GM18505 (cell line): ENCODE data around the gene TRIM21.
A peak's percentile ranks its signal among the peaks of the same experiment; 100 is the strongest.
"Not testable (repeated sequence)": the region's sequence is repeated elsewhere in the genome, so short reads cannot be mapped to it uniquely, and the experiment has no call there.

Experiments
- ATAC-seq: cut with Tn5 transposase; IDR thresholded peaks from one replicate; pipeline ENCODE4 v1.9.1; 2021; ENCODE audit not compliant: unreplicated experiment
- POLR2A ChIP-seq: IDR thresholded peaks from 4 replicates; pipeline ENCODE4 v1.6.1; 2011; ENCODE audit warnings: borderline replicate concordance; ENCODE audit not compliant: insufficient read depth, insufficient read length; ENCODE audit errors: extremely low read depth

TRIM21 gene

DNA sequence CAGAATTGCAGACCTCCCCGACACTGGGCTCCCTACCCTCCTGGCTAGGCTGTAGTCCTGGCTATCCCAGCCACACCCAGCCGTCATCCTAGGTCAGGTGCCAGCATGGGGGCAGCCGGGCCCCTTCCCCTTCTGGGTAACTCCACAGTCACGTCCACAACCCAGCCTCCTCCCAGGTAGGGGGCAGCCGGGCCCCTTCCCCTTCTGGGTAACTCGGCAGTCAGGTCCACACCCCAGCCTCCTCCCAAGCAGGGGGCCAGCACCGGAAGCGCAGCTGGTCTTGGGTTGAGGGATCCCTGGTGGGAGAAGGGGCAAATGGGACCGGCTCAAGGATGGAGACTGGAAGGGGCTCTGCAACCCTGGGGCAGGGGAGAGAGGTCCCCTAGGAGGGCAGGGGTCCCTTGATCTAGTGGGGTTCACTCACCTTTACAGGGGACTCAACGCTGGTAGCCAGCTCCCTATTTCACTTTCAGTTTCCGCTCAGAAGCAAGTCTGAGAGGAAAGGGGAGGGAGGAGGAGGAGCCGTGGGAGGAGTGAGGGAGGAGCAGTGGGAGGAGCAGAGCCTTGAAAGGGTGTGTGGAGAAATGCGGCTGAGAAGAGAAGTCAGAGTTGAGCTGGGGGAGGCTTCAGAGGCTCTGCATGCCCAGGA is at the start of gene TRIM21:
TSS of gene TRIM21 (minus strand) at position 494 of the 649 bp plus-strand sequence. CDS start 3,293 bp downstream, outside the sequence.
- TF ChIP-seq POLR2A = peak; percentile 67
- ATAC-seq = peak; percentile 99

DNA sequence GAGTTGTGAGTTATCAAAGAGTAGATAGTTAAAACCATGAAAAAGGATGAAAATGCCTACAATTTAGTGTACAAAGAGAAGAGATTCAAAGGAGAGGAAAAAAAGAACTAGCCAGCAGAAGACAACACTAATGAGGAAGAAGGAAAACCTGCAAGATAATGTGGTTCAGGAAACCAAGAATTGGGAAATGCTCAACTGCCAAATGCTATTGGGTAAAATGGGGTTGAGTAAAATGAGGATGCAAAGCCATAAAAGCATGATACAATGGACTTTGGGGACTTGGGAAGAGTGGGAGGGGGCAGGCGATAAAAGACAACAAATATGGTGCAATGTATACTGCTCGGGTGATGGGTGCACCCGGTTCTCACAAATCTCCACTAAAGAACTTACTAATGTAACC is 48.0 kb upstream of the TRIM21 start:
- no peak for TF ChIP-seq POLR2A
- no peak for ATAC-seq

DNA sequence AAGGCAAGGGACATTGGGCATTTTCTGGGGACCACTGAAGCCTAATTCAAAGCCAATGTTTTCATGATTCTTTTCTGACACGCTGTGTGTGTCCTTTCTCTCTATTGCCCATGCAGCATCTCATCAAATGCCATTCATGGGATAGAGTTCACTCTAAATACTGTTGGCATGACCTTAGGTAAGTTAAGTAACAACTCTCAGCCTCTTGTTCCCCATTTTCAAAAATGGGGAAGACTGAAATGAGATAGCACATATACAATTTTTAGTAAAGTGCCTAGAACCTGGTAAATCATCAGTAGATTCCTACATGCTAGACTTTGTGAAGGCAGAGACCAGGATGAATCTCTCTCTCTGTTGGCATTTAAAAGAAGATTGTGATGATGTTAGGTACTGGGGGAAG is 42.9 kb upstream of the TRIM21 start:
- no peak for ATAC-seq

DNA sequence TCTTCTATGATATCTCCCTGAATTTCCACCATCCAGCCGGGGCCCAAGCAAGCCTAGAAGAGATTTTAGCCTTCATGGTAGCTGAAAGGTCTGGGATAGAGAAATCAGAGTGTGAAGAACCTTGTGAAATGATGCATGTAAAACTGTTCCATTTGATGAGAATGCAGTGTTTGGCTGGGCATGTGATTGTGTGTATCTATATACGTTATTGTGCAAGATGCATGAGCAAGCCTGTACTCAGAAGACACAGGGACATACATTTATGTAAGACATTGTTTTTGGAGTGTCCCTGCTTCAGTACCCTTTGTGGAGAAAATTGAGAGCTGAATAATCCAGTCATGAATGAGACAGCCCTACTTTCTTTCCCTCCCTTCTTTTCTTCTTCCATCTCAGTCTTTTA is 40.4 kb upstream of the TRIM21 start:
- TF ChIP-seq POLR2A = no peak
- ATAC-seq = no peak

More for the DNA sequence above, 42.9 kb upstream of the TRIM21 start:
- no peak for TF ChIP-seq POLR2A

DNA sequence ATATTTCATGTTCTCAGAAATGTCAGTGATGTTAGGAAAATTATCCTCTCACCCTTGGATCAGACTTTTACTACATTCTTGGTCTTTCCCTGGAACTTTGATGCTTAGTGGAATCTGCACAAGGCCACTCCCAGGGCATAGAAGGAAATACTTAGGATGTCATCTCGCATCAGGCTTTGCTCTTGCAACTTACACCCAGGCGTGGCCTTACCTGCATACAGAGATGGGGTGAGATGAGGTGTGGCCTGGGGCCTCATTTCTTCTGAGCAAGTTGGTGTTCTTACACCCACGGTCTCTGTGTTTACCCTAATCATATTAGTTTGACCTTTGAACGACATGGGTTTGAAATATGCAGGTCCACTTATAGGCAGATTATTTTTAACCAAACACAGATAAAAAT is 36.5 kb upstream of the TRIM21 start:
- ATAC-seq = no peak
- no peak for TF ChIP-seq POLR2A

DNA sequence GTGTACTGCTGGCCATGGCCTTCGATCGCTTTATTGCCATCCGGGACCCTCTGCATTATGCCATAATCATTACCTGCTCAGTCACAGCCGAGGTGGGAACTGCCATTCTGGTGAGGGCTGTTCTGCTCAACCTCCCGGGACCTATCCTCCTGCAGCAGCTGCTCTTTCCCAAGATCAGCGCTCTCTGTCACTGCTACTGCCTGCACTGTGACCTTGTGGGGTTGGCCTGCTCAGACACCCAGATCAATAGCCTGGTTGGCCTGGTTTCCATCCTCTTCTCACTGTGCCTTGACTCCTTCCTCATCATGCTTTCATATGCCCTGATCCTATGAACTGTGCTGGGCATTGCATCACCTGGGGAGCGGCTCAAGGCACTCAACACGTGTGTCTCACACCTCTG is 24.9 kb upstream of the TRIM21 start:
- no peak for TF ChIP-seq POLR2A
- no peak for ATAC-seq

DNA sequence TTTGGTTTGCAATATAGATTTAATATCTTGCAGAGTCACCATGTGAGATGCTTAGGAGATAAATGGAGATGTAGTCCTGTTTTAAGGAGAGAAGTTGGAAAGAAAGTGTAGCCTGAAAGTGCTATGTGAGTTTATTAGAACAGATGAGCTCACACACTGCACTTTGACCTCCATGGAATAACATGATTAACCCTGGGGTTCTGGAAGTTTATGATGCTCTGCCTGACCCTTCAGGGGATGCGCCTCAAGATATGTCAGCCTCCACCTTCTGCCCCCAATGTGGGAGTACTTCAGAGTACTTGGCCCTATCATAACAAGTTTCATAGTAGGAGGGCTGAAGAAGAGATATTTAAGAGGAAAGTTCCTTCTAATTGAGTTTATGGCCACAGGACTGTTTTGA is 23.3 kb upstream of the TRIM21 start:
- no peak for ATAC-seq
- no peak for TF ChIP-seq POLR2A

DNA sequence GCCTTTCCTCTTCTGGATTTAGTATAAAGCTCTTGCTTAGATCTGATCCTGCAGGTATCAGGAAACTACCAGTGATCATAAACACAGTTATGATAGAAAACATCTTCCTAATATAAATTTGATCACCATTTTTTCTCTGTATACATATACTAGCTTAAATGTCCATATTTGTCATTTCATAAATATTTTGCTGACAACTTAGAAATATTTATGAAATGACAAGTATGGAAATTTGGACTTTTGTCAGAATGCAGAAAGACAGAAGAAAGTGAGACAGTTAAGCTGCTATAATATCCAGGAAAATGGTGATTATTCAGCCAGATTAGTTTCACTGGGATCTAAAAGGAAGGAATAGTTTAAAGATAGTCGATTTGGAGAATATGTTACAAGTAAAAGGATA is 22.8 kb upstream of the TRIM21 start:
- TF ChIP-seq POLR2A = no peak
- no peak for ATAC-seq

DNA sequence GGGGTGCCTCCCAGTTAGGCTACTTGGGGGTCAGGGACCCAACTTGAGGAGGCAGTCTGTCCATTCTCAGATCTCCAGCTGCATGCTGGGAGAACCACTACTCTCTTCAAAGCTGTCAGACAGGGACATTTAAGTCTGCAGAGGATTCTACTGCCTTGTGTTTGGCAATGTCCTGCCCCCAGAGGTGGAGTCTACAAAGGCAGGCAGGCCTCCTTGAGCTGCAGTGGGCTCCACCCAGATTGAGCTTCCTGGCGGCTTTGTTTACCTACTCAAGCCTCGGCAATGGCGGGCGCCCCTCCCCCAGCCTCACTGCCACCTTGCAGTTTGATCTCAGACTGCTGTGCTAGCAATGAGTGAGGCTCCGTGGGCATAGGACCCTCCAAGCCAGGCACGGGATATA is 12.7 kb upstream of the TRIM21 start:
- not testable (repeated sequence) for ATAC-seq

DNA sequence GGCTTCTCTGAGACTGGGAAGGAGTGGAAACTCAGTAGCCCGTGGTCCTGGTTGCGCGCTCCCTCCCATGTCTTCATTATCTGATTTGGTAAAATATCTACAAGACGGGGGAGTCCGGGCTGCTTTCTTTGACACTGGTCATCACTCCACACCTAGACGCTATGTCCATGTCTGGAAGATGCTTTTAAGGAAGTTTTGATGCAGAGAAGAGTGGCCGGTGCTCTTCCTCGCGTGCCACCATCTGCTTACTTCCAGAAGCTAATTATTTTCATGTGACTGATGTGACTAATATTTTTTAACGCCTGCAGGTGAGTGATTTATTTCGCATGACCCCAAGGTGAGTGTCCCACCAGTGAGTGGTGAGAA is 339 bp upstream of the TRIM21 start:
- ATAC-seq = no peak
- TF ChIP-seq POLR2A = no peak

DNA sequence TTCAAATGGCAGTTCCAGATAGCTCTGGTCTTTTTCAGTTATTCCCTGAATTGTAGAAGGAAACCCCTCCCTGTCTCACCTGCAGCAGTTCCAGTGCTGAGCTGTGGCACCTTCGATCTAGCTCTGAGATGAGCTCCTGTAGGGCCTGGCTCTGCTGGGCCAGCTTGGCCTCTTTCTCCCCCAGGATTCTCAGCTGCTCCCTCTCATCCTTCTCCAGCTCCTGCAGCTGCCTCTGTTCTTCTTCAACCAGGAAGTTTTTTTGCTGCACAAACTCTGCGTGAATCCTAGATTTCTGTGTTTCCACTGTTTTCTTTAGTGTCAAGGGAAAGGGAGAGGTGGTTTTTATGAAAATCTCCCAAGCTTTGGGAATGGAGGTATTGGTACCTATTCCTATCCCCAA is 5.3 kb downstream of the TRIM21 start:
- no peak for ATAC-seq
- no peak for TF ChIP-seq POLR2A

DNA sequence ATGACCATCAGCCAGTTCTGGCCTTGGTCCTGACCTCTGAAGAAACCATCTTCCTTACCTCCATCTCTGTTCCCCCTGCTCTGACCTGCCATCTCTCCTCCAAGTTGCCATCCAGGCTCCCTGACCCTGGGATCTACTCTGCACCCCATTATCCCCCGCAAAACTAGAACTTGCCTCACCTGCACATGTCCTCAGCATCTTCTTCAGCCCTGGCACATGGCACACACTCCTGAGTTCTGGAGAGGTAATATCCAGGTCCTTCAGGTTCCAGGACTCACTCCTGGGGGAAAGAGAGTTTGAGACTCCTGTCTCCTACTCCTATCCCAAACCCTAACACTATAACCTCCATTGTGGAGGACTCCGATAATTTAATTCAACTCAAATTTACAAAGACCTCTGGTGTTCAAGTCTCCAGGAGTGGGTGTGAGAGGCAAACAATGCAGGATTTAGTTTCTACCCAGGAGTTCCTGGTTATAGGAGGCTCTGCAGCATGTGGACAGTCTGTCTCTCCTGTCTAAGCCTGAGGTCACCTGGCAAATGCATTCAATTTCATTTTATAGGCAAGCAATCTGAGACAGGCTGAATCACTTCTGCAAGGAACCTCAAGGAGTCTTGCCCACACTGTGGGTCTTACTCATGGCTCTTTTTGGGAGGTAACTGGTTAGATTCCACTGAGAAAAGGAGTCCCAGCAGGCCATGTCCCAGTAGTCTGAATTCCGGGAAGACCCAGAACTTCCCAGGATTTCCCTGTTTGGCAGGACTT is 7.3 kb downstream of the TRIM21 start:
- TF ChIP-seq POLR2A = no peak

DNA sequence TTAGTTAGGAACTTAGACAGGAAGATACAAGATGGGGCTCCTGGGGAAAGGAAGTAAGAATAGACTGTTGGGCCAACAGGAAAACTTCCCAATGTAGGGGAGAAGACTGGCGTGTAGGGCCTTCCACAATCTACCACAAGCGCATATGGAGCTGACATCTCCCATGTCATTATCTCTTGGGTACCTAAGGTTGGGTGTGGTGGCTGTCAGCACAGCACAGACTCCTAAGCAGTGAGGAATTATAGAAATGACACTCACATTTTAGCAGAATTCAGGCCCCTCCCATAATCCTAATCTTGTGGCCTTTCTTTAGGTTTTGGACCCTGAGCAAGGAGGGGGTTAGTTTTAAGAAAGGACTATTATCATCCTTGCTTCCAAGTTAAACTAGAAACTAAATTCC is 11.6 kb downstream of the TRIM21 start:
- ATAC-seq = no peak
- TF ChIP-seq POLR2A = no peak

More for the DNA sequence above, 7.3 kb downstream of the TRIM21 start:
- no peak for ATAC-seq

DNA sequence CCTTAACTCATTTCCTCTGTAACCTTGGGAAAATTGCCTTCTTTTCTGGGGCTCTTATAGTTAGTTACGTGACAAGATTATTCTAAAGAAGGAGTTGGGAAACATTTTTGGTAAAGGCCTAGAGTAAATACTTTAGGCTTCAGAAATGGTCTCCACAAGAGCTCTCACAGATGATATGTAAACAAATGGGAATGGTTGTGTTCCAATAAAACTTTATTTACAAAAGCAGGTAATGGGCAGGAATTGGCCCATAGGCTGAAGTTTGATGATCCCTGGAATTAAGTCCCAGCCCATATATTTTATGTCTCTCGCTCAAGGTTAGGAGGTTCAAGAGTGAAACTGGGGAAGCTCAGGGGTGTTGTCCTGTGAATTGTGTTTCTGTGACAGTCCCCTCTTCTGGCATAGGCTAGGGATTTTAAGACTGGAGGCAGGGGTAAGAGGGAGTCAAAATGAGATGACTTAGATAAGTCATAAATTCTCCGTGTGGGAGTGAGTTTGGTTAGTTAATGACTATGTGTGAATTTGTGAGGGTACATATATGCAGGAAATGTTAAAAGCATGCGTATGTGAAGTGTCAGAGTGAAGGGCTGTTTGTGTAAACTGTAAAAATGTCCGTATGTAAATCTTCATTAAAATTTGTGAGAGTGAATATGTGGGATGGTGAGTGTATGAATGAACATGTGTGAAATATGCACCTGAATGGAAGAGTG is 17.9 kb downstream of the TRIM21 start:
- no peak for TF ChIP-seq POLR2A
- no peak for ATAC-seq

DNA sequence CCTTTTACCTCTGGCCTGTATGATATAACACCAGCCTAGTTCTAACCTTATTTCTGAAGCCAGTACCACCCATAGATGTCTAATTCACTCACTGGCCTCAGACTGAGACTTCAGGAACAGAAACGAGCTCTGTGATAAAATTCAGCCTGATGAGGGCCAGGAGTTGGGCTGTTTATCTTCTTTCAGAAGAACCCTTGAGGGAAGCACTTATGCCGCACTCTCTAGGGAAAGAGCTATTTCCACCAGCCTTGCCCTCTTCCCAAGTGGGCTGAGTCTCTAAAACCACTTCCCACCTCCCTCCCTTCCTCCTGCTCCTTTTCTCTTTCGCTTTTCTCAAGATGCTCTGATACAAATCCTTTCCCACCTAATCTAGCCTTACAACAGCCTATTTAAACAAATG is 23.3 kb downstream of the TRIM21 start:
- ATAC-seq = no peak
- TF ChIP-seq POLR2A = no peak

DNA sequence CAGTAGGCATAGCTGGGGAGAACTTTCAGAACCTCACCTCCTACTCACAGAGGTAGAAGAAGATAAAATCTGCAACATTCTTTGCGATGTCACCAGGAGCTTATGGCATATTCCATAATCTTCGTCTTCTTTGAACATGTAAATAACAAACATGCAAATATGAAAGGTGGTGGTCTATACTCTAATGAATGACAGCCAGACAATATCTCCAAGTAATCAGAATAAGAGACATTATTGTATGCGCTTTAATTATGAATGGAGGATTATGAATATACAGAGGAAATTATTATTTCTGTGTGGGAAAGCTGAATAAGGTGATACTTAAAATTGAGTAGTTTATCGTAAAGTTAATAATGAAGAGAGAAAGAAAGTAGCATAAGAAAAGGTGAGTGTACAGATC is 25.2 kb downstream of the TRIM21 start, which contains the start of gene OR52B4:
TSS of gene OR52B4 (minus strand) at position 101 of the 400 bp plus-strand sequence. CDS start at position 10, 91 bp downstream.
- no peak for TF ChIP-seq POLR2A
- no peak for ATAC-seq

DNA sequence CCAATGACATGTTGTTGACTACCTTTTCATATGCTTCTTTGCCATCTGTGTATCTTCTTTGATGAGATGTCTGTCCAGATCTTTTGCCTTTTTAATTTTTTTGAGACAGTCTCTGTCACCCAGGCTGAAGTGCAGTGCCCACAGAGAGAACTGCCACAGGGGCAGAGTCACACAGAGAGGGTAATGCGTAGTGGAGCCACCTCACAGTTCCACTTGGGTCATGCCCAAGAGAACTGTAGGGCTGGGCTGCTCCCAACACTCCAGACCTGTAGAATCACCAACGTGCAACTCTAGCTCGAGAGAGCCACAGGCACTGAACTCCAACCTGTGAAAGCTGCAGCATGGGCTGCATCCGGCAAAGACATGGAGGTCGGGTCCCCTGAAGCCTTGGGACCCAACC is 45.4 kb downstream of the TRIM21 start:
- not testable (repeated sequence) for ATAC-seq

DNA sequence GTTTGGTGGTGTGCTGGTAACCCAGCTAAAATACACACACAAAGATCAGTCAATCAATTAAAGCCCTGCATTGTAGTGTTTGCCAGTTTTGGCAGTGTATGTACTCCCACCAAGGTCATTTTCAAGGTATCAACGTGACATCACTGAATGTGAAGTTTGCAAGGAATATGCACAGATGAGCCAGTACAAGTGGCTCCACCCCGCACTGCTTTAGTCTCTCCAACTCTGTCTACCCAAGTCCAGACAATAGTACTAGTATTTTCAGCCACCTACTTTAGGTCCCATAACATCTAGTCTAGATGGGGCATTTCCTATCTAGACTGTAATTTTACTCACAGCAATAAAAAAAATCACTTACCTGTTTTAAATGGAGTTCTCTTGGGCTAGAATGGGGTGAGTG is 48.1 kb downstream of the TRIM21 start:
- not testable (repeated sequence) for ATAC-seq
